GM21786 (cell line): ENCODE data around the gene CLEC3B.
A peak's percentile ranks its signal among the peaks of the same experiment; 100 is the strongest.
"Not testable (repeated sequence)": the region's sequence is repeated elsewhere in the genome, so short reads cannot be mapped to it uniquely, and the experiment has no call there.

ENCODE experiments used
- ATAC-seq: cut with Tn5 transposase; IDR thresholded peaks from one replicate; pipeline ENCODE4 v1.9.1; 2021; ENCODE audit not compliant: unreplicated experiment

Gene CLEC3B, protein sequence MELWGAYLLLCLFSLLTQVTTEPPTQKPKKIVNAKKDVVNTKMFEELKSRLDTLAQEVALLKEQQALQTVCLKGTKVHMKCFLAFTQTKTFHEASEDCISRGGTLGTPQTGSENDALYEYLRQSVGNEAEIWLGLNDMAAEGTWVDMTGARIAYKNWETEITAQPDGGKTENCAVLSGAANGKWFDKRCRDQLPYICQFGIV

DNA sequence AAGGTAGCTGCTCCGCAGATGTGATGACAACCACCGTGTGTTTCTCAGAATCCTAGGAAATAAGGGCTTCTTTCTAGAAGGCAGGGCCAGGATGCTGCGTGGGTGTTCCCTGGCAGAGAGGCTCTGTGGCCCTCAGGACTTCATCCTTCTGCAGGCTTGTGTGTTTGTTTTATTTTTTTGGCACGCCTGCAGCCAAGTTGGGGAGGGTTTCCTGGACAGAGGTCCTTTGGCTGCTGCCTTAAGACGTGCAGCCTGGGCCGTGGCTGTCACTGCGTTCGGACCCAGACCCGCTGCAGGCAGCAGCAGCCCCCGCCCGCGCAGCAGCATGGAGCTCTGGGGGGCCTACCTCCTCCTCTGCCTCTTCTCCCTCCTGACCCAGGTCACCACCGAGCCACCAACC, at the start of gene CLEC3B:
Gene CLEC3B, plus strand, starts transcription at position 266 of the 400 bp plus-strand sequence. Its CDS starts 60 bp downstream, at position 326.
- ATAC-seq: no peak

DNA sequence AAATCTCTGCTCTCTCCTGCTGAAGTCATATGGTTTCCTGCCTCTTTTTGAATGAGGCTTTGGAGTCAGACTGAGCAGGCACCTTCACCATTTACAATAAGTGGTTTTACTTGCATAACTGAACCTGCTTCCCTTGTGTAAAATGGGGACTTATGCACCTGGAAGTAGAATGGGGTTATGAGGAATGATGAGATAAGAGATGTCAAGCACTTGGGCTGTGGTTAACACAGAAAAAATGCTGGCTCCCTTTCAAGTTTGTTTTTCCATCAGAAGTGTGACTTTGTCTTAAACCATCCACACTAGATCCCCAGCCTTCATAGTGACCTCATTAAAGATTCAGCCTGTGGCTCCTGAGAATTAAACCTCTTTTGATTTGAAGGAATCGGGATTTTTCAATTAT, 44.9 kb upstream of the CLEC3B start:
- ATAC-seq: no peak

DNA sequence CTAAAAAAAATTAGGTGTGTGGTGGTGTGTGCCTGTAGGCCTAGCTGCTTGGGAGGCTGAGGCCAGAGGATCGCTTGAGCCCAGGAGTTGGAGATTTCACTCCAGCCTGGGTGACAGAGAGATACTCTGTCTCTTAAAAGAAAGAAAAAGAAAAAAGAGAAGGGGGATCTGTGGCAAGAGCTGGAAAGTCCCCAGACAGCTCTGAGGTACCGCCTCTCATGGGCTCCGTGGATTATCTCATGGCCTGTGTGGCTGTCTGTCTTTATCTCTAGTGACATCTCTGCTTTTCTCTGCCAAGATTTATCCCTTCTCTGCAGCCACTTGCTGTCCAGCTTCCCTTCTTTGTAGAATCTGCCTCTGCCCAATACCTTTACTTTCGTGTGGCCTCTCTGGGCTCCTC, 44.4 kb upstream of the CLEC3B start:
- no peak for ATAC-seq

DNA sequence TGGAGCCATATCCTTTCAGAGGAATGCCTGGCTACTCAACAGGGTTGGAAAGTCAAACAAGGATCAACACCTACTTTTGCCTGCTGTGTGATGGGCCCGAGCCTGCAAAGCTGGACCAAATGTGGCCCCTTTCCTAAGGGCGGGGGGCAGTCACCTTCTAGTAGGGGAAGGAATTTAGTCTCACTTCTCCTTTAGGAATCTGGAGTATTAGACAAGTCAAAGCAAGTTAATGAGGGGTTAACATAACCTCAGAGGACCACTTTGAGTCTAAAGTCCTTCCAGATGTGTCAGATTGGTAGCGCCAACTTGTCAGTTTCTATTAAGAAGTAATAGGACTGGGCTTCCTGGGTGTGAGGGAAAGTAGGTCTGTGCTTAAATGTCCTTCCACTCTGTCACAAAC, 43.3 kb upstream of the CLEC3B start:
- no peak for ATAC-seq

DNA sequence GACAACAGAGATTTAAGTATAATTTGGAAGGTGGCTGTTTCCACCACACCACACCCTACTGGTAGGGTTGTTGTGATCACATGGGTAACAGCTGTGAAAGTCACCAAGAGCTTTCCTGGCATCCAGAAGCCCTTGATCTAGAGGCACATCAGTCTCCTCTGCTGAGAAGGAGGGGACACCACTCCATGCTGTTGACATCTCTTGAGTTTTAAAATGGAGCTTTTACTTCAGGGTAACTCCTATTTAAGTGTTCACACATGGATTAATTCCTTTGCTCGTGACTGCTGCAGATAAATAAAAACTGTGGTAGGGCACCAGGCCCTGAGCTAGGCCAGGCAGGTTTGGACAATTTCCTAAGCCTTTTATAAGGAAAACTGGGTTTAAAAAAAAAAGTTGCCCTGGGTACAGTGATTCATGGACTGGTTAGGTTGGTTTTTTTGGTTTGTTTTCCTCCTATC, 42.6 kb upstream of the CLEC3B start:
- ATAC-seq: no peak

DNA sequence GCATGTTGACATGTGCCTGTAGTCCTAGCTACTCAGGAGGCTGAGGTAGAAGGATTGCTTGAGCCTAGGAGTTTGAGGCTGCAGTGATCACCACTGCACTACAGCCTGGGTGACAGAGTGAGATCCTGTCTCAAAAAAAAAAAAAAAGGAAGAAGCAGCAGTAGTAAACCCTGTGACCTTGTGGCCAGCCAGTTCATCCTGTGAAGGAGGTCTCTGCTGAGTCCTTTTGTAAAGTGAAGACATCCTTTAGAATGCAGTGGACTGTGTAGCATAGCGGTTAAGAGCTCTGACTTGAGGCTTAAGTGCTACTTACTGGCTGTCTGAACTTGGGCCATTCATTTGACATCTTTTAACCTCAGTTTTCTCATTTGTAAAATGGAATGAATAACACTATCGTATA, 41.8 kb upstream of the CLEC3B start:
- ATAC-seq: no peak

DNA sequence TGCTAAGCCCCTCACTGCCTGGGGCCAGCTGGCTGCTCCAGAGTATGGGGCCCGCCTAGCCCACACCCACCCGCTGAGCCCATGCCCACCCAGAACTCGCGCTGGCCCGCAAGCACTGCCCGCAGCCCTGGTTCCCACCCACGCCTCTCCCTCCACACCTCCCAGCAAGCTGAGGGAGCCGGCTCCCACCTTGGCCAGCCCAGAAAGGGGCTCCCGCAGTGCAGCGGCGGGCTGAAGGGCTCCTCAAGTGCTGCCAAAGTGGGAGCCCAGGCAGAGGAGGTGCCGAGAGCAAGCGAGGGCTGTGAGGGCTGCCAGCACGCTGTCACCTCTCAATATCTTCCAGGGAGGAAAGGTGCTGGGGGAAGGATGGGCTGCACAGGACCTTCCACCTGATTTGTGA, 39.8 kb upstream of the CLEC3B start:
- not testable (repeated sequence) for ATAC-seq

DNA sequence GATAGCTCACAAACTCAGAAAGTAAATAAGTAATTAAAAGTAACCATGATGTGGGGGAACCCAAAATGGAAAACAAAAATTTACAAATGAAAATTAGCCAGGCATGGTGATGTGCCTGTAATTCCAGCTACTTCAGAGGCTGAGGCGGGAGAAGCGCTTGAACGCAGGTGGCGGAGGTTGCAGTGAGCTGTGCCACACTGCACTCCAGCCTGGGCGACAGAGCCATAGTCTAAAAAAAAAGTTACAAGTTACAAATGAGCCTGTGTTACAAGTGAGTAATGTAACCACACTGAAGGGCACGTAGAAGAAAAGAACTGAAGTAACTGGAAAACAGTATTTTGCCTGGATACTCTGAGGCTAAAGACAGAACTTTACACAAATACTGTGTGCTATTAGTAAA, 38.8 kb upstream of the CLEC3B start:
- ATAC-seq: no peak

DNA sequence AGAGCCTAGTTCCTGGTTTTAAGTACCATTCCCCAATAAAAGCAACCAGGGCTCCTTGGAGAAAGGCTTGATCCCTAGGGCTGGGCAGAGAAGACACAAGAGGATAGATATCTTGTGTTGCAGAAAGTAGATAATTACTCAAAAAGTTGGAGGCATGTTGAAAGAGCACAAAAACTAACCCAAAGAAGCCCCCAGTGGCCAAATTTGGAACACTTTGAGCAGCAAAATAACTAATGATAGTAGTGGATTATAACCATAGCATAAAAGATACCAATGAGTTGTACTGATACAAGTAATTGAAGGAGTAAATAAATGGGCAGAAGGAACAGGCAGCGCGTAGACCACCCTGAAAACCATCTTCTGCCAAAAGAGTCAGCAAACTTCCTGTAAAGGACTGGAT, 38.0 kb upstream of the CLEC3B start:
- ATAC-seq: no peak

DNA sequence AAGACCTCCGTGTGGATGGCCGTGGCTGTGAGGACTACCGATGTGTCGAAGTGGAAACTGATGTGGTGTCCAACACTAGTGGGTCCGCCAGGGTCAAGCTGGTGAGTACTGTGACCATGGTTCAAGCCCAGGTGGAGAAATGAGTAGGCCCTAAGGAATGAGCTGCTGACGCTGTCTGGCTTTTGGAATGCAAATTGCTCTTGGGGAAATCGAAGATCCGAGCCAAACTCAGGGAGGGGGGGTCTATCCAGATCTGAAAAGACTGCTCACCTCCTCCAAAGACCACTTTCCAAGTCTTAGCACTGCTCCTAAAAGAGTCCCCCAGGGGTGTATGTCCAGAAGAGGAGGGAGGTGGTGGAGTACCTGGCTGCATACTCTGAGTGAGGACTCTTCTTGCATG, 37.0 kb upstream of the CLEC3B start:
- ATAC-seq: no peak

DNA sequence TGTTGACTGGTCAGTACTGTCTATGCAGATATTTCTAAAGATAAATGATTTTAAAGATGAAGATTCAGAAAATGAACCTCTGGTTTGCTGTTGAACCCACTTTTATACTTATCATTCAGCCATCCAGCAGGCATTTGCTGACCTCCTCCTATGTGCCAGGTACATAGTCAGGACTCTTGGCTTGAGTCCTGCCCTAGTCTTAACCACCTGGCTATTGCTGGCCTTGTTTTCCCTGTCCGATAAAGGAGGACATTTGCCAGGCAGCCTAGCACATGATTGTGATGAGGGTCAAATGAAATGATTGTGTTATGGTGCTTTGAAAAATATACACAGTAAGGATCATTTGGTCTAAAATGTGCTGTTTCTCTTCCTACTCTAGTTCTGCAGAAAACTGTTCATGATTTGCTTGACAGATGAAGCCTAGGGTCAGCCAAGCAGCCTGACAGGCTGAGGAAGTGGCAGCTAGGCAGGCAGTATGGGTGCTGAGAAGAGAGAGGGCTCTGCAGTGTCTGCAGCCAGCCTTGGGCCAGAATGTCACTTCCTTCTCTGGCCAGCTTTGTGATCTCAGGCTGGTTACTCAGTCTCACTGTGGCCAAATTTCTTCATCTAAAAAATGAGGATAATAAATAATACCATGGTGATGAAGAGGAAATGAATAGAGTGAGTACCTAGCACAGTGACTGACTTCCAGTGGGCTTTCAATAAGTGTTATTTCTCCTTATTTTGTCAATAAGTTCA, 36.3 kb upstream of the CLEC3B start:
- no peak for ATAC-seq

DNA sequence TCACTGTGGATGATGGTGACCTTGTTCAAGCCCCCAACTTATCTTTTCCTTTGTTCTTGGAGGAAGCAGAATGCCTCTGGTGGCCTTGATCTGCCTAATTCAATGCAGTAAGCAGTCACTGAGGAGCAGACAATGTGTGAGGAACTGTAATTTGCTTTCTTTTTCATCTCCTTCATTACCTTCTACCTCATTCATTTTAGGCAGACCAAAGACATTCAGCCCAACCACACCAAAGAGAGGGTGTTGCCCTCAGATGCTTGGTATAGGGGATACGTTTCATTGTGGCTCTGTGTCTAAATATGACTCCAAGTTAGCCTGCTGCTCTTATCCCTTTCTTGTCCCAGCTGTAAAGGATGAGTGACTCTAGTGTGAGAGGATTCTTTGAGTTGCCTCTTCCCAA, 34.8 kb upstream of the CLEC3B start:
- no peak for ATAC-seq

DNA sequence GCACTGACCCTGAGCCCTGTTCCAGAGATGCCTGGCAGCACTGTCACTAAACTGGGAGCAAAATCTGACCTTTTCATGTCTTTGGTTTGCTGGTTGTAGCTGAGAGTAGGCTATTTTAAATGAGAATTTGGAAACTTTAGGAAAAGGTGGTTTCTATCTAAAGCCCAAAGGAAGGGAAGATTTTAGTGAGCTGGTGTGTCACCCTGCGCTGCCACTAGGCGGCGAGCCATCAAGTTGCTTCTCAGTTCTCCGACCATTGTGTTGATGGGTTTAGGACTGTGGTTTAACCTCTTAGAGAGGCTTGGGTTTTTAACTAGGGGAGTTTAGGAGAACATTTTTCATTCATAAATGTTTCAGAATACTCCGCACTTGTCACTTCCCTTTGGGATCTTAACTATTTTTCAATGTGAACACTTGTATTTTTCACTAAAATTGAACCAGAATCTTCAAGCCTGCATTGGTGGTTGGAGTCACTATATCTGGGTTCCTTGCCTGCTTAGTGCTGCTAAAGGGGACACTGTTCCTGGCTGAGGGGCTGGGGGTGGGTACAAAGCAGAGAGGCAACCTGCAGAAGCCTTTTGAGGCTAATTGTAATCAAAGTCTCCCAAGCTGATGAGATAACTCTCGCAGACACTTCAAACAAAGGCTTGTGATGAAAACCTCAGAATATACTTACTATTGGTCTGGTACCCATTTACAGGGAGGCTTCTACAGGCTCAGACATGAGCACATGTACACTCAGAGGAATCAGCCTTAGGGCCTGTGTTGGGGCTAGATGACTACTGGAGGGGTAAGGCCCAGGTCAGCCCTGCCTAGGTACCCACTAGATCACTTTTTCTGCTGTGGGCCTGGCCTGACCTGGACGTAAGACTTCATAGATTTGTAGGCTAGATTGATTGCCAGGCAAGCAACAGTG, 33.3 kb upstream of the CLEC3B start:
- ATAC-seq: no peak

DNA sequence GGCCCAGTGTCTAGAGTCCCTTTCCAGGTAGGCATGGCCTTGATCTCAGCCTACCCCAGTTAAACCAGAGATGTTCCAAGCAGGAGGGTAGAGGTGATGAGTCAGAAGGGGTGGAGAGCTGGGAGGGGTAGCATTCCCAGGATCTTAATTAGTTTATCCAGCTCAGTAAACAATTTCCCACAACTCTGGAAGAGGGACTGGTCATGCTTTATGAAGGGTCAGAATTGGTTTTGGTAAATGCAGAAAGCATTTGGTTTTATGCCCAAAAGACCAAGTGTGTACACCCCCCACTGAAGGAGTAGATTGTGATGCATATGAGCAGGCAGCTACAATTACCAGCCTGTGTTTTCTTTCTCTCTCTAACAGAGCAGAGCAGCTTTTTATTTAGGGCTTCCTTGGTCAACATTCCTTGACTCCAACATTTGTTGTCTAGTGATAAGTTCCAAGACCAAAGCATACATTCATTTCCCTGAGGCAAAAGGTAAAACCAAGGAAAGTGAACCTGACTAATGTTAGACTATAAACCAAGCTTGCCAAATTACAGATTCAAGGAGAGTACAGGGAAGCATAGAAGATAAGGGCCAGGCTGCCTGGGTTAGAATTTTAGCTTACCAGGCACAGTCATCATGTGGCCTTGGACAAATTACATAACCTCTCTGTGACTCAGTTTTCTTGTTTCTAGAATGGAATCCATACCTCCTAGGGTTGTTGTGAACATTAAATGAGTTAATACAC, 32.5 kb upstream of the CLEC3B start:
- no peak for ATAC-seq

DNA sequence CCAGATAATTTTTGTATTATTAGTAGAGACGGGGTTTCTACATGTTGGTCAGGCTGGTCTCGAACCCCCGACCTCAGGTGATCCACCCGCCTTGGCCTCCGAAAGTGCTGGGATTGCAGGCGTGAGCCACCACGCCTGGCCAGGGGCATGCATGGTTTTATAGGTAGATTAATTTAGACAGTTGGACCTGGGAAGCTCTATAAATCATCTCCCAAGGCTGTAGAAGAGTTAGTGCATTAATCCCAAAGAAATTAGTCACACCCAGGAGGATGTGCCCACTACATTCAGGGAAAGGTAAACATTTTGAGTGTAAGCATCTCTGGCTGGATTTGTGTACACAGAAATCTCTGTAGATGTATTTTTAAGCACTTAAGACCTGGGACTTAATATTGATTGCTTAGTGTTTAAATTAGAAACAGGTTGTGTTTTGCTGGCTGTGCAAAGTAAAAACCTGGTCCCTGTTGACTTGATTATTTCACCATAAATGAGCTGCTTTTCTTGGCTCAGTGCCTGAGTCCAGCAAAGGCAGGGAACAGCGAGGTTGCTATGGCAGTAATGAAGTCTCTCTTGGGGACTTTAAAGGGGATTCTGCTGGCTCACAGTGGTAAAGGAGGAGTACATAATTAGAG, 30.8 kb upstream of the CLEC3B start:
- ATAC-seq: no peak

DNA sequence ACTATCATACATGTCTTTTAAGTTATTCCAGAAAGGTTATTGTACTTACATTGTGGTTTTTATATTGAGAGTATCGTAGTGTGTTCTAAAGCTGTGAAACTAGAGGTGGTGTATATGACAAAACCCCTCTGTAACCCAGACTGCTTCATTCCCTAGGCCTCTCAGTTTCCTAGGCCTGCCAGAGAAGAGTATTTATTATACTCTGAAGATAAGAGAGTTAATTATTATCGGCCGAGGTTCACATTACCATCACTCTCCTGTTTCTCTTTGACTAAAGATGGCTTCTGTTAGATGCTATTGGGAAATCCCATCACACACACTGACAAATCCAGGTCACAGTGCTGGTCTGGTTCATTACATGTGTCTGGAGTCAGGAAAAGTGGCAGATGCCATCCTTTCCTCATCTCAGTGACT, 29.5 kb upstream of the CLEC3B start:
- ATAC-seq: peak; percentile 69

DNA sequence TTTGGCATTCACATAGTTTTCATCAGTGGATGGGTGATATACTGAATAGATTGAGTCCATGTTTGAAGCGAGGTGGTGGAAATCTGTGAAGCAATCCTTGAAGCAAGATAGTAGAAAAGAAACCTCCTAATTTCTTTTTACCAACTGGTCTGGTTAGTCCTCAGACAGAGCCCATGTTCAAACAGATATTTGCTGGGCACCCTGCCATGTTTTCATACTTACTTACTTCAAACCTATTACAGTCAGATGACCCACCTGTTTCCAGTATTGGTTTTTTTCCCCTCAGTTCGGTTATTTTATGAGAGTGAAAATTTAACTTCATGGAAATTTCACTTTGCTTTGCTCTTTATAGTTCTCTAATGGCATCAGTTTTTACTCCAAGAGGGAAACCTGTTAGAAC, 26.3 kb upstream of the CLEC3B start:
- ATAC-seq: no peak

DNA sequence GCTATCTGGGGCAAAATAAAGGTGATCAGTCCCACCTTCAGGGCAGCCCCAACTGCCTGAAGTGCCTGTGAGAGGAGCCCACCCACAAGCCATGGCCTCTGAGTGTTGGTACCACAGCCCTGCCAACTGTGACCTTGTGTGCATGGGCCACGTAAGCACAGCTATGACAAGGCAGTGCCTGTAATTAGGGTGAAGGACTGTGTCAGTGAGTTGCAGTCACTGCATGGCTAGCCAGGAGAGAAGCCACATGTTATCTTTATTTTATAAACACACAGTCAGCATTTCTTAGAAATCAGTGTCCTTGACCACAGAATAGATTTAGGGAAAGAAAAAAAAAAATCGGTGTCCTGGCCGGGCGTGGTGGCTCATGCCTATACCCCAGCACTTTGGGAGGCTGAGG, 25.3 kb upstream of the CLEC3B start:
- ATAC-seq: no peak

DNA sequence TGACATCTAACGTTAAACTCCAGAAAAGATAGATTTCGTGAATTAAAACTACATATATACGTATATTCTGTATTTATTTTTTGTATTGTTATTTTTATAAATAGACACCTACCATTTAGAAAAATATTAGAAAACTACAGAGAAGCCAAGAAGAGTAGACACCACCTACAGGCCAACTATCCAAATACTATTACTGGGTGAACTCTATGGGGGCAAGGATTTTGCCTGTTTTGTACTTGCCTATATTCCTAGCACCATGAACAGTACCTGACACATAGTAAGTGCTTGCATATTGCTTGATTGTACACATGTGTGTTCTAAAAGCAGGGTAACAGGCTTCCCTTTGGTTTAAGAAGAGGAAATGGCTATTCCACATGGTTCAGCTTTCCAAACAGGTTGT, 24.4 kb upstream of the CLEC3B start:
- no peak for ATAC-seq

DNA sequence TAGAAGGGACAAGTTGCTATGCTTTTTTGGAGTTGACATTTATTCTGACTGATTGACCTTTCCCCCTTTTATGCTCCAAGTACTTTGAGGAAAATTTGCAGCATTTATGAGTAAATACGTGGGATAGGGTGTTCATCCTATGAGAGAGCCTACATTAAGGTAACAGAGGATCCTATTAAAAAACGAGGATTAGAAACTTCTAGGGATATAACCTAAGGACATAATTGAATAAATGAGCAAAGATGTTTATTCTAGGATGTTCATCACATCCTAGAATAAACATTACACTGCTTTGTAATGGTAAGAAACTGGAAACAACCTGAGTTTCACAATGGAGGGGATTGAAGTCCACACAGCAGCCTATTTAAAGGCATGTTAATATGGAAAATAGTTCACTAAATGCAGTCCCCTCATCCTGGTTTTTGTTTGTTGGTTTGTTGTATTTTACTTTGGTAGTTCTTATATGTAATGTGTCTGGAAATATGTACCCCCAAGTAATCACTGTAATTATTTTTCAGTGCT, 23.9 kb upstream of the CLEC3B start:
- no peak for ATAC-seq
